GM12875 (cell line): ENCODE measurements around the gene SLC49A4.

Experiments used
- H3K4me3 ChIP-seq: one replicate; pipeline ENCODE4 v1.5.1; 2011; ENCODE audit warnings: low read depth, low read length, control low read depth
- CTCF ChIP-seq: IDR thresholded peaks from 2 replicates; pipeline ENCODE4 v1.5.1; 2011; ENCODE audit warnings: low read depth, mild to moderate bottlenecking, control low read depth, inconsistent platforms, low read length, moderate library complexity, borderline replicate concordance; ENCODE audit not compliant: insufficient read depth

SLC49A4 gene

GRCh38 chr3:122890720-122891220 is 95.9 kb downstream of the SLC49A4 start:
- no peak overlapping the region for H3K4me3 ChIP-seq
- no peak for TF ChIP-seq CTCF

GRCh38 chr3:122892118-122892960 is 97.5 kb downstream of the SLC49A4 start:
- no peak for TF ChIP-seq CTCF
- H3K4me3 ChIP-seq = no peak overlapping the region

- no peak for TF ChIP-seq CTCF
- H3K4me3 ChIP-seq = no peak overlapping the region
Observed at GRCh38 chr3:122893282-122893681, 98.4 kb downstream of the SLC49A4 start.

- no peak for TF ChIP-seq CTCF
- no peak overlapping the region for H3K4me3 ChIP-seq
Observed at GRCh38 chr3:122893754-122894668, 99.1 kb downstream of the SLC49A4 start.

- H3K4me3 ChIP-seq = no peak overlapping the region
- TF ChIP-seq CTCF = no peak
Observed at GRCh38 chr3:122898298-122898697, 103.4 kb downstream of the SLC49A4 start.

GRCh38 chr3:122902326-122902725 is 107.5 kb downstream of the SLC49A4 start:
- no peak overlapping the region for H3K4me3 ChIP-seq
- TF ChIP-seq CTCF = no peak
